H1 (cell line): ENCODE results near the gene CDH15. TPM values are rescaled to one million over a fixed set of nuclear protein-coding genes. Genes with fewer than 3 reads are reported as not detected.

Experiments
- CBX5 ChIP-seq: fragments of 300-800, 300-1000 bp; sonication (generic); IDR thresholded peaks from 2 replicates; pipeline ENCODE4 v1.7.1; 2016; ENCODE audit warnings: antibody characterized with exemption, low read length, low read depth
- CHD1 ChIP-seq: IDR thresholded peaks from 2 replicates; pipeline ENCODE4 v1.6.1; 2012; ENCODE audit warnings: low read depth, low read length, improper control_type of control experiment
- CREB1 ChIP-seq: IDR thresholded peaks from 2 replicates; pipeline ENCODE4 v1.6.1; 2012; ENCODE audit warnings: inconsistent platforms
- HDAC2 ChIP-seq, 2 experiments: fragments of 300-600 bp in 1 of 2; sonication (generic) in 1 of 2; IDR thresholded peaks; 2 replicates each; pipeline ENCODE4 v1.6.1; 2011 to 2012; ENCODE audit warnings: low read depth in 2 of 2, low read length in 2 of 2, mild to moderate bottlenecking in 2 of 2, moderate library complexity in 2 of 2, borderline replicate concordance in 1 of 2, inconsistent platforms in 1 of 2
- HDAC6 ChIP-seq: IDR thresholded peaks from one replicate; pipeline ENCODE4 v1.7.1; 2012; ENCODE audit warnings: low read depth, mild to moderate bottlenecking, inconsistent platforms, low read length, moderate library complexity
- KDM4A ChIP-seq: IDR thresholded peaks from one replicate; pipeline ENCODE4 v1.7.1; 2012; ENCODE audit warnings: low read depth, mild to moderate bottlenecking, moderate library complexity, low read length, inconsistent platforms; ENCODE audit not compliant: severe bottlenecking
- NANOG ChIP-seq: IDR thresholded peaks from 2 replicates; pipeline ENCODE4 v1.6.1; 2011; ENCODE audit warnings: low read length, low read depth, mild to moderate bottlenecking, inconsistent platforms; ENCODE audit not compliant: insufficient read depth, poor library complexity, severe bottlenecking
- PHF8 ChIP-seq: fragments of 200-600 bp; sonication (generic); conservative IDR thresholded peaks from 2 replicates; pipeline ENCODE4 v1.7.1; 2012; ENCODE audit warnings: low read depth, mild to moderate bottlenecking, inconsistent platforms, low read length, moderate library complexity
- POLR2A ChIP-seq, 2 experiments: IDR thresholded peaks; 1 replicate in 1 of 2; 2 replicates in 1 of 2; pipeline ENCODE4 v1.6.1; 2011; ENCODE audit warnings: low read depth in 2 of 2, low read length in 2 of 2, mild to moderate bottlenecking in 2 of 2; ENCODE audit errors: control extremely low read depth in 1 of 2
- polyA plus RNA-seq, 7 experiments: library from polyadenylated mRNA; depleted of rRNA in 3 of 7; stranded (reverse) in 5 of 7; unstranded in 2 of 7; fragments of >200 nt in 5 of 7; fragments of 200-250 nt in 2 of 7; gene quantifications; 1 replicate in 5 of 7; 2 replicates in 1 of 7; 4 replicates in 1 of 7; pipeline versions ENCODE4 v1.2.1 to v1.2.3, GENCODE V29; 2011 to 2013; ENCODE audit warnings: missing spikeins in 2 of 7, mixed read lengths in 2 of 7
- total RNA-seq: library from RNA; stranded (reverse); fragmentation: NEBNext Ultra II Directional; extraction: Animal tissue kit (Norgen Biotek cat#: 25700); gene quantifications from 2 replicates; pipeline ENCODE4 v1.2.1, GENCODE V29; 2021
- TF ChIP-seq, protein P1 (sequence below): fragments of 300-600 bp; sonication (generic); IDR thresholded peaks from 2 replicates; pipeline ENCODE4 v1.7.1; 2012; ENCODE audit warnings: low read length, moderate library complexity, mild to moderate bottlenecking, inconsistent platforms; ENCODE audit not compliant: insufficient replicate concordance
- TF ChIP-seq, protein P2 (sequence below): IDR thresholded peaks from 2 replicates; pipeline ENCODE4 v1.6.1; 2012; ENCODE audit warnings: inconsistent platforms

Gene CDH15
- total and polyA plus RNA-seq, 2 of the 8 experiments (the other 6 are each of a cell fraction or from before 2014, with no cell fraction given): 0.50 to 0.82 TPM

DNA sequence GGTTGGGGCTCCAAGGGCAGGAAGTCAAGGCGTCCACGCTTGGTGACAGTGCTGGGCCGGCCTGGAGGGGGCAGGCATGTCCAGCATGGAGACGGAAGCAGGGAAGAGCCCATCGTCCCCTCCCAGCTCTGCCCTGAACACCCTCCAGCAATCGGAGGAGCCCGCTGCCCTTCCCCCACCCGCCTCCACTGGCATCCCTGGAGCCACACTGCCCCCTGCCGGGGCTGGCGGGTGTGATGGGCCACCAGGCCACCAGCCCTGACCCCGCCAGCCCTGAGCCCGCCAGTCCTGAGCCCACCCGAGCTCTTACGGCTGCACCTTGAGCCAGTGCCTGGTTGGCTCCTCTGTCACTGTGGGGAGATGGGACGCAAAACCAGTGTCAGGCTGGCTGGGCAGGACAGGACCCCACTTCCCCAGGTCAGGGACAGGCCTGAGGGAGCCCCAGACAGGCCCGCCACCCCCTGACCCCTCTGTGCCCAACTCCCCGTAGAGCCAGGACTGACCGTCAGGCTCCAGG, 4.1 kb upstream of the CDH15 start (continued):
- TF ChIP-seq HDAC2 (IDR thresholded peaks at IDR 0.05; ENCODE audit: borderline replicate concordance in 1 of 2, low read depth in 2 of 2, low read length in 2 of 2): no peak
- TF ChIP-seq NANOG: no peak
- TF ChIP-seq, protein P1, sequence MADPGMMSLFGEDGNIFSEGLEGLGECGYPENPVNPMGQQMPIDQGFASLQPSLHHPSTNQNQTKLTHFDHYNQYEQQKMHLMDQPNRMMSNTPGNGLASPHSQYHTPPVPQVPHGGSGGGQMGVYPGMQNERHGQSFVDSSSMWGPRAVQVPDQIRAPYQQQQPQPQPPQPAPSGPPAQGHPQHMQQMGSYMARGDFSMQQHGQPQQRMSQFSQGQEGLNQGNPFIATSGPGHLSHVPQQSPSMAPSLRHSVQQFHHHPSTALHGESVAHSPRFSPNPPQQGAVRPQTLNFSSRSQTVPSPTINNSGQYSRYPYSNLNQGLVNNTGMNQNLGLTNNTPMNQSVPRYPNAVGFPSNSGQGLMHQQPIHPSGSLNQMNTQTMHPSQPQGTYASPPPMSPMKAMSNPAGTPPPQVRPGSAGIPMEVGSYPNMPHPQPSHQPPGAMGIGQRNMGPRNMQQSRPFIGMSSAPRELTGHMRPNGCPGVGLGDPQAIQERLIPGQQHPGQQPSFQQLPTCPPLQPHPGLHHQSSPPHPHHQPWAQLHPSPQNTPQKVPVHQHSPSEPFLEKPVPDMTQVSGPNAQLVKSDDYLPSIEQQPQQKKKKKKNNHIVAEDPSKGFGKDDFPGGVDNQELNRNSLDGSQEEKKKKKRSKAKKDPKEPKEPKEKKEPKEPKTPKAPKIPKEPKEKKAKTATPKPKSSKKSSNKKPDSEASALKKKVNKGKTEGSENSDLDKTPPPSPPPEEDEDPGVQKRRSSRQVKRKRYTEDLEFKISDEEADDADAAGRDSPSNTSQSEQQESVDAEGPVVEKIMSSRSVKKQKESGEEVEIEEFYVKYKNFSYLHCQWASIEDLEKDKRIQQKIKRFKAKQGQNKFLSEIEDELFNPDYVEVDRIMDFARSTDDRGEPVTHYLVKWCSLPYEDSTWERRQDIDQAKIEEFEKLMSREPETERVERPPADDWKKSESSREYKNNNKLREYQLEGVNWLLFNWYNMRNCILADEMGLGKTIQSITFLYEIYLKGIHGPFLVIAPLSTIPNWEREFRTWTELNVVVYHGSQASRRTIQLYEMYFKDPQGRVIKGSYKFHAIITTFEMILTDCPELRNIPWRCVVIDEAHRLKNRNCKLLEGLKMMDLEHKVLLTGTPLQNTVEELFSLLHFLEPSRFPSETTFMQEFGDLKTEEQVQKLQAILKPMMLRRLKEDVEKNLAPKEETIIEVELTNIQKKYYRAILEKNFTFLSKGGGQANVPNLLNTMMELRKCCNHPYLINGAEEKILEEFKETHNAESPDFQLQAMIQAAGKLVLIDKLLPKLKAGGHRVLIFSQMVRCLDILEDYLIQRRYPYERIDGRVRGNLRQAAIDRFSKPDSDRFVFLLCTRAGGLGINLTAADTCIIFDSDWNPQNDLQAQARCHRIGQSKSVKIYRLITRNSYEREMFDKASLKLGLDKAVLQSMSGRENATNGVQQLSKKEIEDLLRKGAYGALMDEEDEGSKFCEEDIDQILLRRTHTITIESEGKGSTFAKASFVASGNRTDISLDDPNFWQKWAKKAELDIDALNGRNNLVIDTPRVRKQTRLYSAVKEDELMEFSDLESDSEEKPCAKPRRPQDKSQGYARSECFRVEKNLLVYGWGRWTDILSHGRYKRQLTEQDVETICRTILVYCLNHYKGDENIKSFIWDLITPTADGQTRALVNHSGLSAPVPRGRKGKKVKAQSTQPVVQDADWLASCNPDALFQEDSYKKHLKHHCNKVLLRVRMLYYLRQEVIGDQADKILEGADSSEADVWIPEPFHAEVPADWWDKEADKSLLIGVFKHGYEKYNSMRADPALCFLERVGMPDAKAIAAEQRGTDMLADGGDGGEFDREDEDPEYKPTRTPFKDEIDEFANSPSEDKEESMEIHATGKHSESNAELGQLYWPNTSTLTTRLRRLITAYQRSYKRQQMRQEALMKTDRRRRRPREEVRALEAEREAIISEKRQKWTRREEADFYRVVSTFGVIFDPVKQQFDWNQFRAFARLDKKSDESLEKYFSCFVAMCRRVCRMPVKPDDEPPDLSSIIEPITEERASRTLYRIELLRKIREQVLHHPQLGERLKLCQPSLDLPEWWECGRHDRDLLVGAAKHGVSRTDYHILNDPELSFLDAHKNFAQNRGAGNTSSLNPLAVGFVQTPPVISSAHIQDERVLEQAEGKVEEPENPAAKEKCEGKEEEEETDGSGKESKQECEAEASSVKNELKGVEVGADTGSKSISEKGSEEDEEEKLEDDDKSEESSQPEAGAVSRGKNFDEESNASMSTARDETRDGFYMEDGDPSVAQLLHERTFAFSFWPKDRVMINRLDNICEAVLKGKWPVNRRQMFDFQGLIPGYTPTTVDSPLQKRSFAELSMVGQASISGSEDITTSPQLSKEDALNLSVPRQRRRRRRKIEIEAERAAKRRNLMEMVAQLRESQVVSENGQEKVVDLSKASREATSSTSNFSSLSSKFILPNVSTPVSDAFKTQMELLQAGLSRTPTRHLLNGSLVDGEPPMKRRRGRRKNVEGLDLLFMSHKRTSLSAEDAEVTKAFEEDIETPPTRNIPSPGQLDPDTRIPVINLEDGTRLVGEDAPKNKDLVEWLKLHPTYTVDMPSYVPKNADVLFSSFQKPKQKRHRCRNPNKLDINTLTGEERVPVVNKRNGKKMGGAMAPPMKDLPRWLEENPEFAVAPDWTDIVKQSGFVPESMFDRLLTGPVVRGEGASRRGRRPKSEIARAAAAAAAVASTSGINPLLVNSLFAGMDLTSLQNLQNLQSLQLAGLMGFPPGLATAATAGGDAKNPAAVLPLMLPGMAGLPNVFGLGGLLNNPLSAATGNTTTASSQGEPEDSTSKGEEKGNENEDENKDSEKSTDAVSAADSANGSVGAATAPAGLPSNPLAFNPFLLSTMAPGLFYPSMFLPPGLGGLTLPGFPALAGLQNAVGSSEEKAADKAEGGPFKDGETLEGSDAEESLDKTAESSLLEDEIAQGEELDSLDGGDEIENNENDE: no peak
- no peak for TF ChIP-seq CHD1
- no peak for TF ChIP-seq PHF8
- no peak for TF ChIP-seq KDM4A
- no peak for TF ChIP-seq HDAC6
- 0 out of 2 replicates have a peak, but pooled peaks have one; percentile 13 for TF ChIP-seq CREB1
- no peak for TF ChIP-seq POLR2A (IDR thresholded peaks at IDR 0.05; ENCODE audit: control extremely low read depth in 1 of 2, low read depth in 2 of 2, low read length in 2 of 2)
- TF ChIP-seq, protein P2, sequence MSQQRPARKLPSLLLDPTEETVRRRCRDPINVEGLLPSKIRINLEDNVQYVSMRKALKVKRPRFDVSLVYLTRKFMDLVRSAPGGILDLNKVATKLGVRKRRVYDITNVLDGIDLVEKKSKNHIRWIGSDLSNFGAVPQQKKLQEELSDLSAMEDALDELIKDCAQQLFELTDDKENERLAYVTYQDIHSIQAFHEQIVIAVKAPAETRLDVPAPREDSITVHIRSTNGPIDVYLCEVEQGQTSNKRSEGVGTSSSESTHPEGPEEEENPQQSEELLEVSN: no peak
- TF ChIP-seq CBX5: no peak
